GM12801 (cell line): ENCODE data around the gene CCDC57.

ENCODE experiments used
- CTCF ChIP-seq: IDR thresholded peaks from one replicate; pipeline ENCODE4 v1.5.1; 2011; ENCODE audit warnings: control low read depth; ENCODE audit not compliant: insufficient read length; ENCODE audit errors: extremely low read depth

Gene CCDC57

DNA sequence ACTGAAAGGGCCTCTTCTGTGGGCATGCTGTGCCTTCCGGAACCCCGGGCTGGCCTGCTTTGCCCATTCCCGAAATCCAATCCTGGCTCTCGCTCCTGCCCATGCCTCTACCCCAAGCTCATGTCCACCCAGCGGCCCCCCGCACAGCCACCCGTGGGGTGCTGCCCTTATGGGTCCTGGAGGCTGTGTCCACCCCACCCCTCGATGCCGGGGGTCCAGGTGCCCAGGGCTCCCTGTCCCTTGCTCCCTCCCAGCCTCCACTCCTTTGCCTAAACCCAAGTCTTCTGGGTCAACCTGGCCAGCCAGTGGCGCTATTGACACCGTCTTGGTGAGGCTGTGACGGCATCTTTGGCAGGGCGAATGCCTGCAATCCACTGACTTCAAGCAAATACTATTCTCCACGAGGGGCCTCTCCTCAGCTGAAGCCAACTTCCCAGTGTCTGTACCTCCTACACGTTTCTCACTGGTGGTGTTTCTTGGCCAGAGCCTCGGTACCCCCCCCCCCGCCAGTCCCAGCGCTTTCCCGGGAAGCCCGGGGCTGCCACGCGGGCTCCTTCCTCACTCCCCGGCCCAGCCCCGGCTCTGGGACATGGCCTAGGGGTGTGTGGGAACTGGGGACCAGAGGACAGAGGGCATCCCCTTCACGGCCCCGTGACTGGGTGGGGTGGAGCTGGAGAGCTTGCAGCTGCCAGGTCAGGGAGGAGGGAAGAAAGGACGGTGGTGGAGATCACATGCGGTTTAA lies 134.9 kb downstream of the CCDC57 start:
- TF ChIP-seq CTCF = no peak

- no peak for TF ChIP-seq CTCF
Measured at GRCh38 chr17:82076785-82077591, 135.7 kb downstream of the CCDC57 start.

DNA sequence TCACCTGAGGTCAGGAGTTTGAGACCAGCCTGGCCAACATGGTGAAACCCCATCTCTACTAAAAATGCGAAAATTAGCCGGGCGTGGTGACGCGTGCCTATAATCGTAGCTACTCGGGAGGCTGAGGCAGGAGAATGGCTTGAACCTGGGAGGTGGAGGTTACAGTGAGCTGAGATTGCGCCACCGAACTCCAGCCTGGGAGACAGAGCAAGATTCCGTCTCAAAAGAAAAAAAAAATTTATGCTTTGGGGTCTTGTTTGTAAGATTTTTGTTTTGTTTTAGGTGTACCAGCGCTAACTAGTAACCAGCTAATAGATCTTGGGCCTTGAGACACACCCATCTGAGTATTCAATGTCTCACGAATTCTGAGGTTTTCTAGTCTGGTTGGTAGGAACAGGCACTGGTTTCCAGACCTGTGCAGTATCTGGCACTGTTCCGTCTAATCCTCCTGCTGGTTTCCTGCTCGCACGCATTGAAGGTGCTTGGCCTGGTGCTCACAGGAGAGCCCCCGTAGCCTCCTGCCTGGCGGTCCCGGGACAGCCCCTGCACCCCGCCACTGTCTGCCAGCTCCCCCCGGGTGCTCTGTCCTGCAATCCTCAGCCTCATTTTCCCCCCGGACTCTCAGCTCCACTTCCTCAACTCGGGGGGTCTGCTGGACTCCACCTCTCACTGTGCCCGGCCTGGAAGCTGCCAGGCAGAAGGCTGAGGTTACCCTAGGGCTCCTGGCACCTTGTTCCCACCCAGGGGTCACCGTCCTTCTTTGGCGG lies 136.4 kb downstream of the CCDC57 start:
- no peak for TF ChIP-seq CTCF

GRCh38 chr17:82073446-82073845 lies 139.2 kb downstream of the CCDC57 start:
- TF ChIP-seq CTCF = no peak

DNA sequence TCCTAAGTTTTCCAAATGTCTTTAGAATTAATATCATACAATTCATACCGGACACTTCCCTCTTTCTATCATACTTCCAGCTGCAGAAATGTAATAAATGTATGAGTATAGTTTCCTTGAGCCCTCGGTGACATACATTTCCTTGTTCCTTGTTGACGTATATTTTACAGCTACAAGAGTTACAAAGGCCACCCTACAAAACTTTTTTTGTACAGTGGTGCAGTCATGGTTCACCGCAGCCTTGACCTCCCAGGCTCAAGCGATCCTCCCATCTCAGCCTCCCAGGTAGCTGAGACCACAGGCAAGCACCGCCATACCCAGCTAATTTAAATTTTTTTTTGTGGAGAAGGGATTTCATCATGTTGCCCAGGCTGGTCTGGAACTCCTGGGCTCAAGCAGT lies 139.8 kb downstream of the CCDC57 start:
- no peak for TF ChIP-seq CTCF

DNA sequence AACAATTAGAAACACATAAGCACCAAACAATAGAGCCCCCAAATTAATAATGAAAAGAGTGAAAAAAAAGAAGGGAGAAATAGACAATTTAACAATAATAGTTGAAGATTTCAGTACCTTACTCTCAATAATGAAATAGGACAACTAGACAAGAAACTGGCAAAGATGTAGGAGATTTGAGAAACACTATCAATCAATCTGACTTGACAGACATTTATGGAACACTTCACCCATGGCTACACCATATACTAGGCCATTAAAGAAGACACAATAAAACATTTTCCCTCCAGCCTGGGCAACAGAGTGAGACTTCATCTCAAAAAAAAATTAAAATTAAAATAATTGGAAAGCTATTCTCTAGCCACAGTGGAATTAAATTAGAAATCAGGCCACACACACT lies 142.0 kb downstream of the CCDC57 start:
- TF ChIP-seq CTCF = no peak

GRCh38 chr17:82065638-82066303 lies 146.9 kb downstream of the CCDC57 start, which contains the start of gene DUS1L:
DUS1L (minus strand) TSS chr17:82065804; CDS start chr17:82065059, 745 bp downstream.
- TF ChIP-seq CTCF = no peak
